Measurements from ENCODE around the gene SLAMF9.
A peak's percentile ranks its signal among the peaks of the same experiment; 100 is the strongest.

The SLAMF9 gene

DNA sequence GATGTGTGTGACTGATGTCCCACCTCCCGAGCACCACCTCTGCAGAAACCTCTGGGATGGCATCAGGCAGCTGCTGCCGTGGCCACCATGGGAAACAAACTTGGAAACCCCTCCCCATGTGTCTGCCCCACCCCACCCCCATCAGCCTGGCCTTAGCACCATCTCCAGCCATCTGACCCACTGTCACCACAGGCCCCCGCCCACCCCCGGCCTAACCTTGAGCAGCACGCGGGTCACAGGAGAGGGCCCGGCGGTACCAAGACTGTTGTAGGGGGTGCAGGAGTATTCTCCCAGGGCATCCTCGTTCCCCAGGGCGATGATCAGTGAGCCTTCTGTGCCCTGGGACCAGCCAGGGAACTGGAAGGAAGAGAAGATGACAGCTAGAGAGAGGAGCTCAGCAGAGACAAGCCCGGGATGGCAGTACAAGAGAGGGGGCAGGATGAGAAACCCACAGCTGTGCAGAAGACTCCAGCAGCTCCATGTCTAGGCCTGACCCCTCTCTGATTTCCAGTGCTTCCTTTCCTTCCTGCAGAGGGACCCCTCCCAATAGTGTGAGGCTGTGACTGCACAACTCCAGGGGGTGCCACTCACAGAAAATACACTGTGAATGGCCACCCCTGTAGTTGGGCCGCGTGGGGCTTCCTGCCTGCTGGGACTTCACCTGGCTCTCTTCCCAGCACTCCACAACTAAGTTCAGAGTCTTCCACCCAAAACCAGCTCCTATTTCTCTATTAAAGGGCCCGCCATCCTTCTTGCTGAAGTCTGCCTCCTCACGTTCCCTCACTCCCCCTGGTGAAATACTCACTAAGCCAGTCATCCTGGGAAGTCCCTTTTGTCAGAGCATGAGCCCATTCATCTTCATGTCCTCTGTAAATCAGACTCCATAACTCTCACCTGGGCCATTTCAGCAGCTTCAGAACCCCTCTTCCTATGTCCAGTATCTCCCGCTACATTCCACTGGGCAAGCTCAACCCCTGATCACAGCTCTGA lies 21.4 kb downstream of the SLAMF9 start:
- no peak for DNase-seq (ENCODE audit: low read depth)

DNA sequence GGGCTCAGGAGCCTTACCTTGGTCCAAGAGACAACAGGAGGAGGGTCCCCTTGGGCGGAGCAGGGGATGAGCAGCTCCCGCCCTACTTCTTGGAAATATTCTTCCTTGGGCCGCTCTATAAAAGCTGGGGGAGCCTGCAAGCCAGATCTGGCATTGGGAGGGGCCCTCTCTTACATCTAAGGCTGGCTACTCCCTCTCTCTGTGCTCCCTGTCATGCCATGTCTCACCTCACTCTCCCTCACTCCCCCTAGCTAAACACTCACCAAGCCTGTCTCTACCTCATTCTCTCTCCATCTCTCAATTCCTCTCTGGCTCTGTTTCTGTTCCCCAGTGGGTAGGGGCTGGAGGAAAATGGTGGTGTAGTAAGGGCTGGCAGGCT lies 22.3 kb downstream of the SLAMF9 start:
- no peak for DNase-seq (ENCODE audit: low read depth)

DNA sequence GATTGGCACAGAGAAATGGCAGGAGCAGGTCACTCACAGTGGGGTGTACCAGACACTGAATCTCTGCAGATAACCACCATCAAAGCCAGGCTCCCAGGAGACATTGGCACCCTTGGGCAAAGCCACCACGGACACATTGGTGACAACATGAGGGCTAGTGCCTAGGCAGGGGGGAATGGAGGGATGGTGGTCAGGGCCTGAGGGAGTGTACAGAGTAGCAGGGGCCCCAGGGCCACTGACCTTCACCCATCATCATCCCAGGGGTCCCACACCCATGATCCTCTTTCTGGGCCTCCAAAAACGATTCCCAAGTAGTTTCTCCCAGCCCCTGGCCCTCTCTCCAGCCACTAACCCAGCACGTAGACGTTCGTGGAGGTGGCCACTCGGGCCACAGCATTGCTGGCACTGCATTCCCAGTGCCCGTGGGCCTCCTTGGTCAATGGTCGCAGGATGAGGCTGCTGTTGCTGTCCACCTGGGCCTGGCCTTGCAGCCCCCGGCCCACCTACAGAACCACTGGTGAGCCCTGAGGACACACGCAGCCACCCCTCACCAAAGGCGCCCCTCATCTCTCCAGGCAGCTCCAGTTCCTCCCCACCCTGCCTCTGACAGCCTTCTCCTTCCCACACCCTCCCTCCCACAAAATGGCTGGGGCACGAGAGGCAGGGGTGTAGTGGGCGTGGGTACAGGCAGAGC lies 22.8 kb downstream of the SLAMF9 start:
- DNase-seq (ENCODE audit: low read depth): no peak

DNA sequence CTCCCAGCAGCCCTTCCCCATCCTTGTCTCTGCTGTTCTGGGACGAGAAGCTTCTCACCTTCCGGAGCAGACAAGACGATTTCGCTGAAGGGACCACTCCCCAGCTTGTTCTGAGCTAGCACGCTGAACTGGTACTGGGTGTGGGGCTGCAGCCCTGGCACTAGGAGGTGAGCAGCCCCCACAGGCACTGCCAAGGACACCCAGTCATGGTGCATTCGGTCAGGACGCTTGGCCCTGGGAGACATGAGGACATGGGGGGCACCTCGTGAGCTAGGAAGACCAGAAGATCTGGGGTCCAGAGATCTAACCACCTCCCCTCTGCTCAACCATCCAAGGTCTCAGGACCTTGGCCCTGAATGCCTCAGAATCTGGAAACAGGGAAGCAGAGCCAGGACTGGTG lies 23.4 kb downstream of the SLAMF9 start:
- no peak for DNase-seq (ENCODE audit: low read depth)

DNA sequence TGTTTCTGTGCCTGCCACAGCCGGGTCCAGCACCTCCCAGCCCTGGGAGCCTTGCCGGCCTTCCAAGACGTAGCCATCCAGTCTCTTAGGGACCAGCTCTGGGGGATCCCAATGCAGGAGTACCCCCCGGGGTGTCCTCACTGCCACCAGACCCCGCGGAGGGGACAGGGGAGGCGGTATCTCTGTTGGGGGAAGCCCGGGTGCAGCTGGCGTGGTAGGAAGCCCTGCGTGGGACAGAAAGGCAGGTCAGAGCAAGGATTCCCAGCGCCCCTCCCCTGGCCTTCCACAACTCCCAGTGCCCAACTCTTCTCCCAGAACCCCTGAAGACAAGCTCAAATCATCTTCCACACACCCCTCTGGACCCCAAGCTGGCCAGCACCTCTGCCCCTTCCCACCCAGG lies 23.8 kb downstream of the SLAMF9 start:
- no peak for DNase-seq (ENCODE audit: low read depth)

DNA sequence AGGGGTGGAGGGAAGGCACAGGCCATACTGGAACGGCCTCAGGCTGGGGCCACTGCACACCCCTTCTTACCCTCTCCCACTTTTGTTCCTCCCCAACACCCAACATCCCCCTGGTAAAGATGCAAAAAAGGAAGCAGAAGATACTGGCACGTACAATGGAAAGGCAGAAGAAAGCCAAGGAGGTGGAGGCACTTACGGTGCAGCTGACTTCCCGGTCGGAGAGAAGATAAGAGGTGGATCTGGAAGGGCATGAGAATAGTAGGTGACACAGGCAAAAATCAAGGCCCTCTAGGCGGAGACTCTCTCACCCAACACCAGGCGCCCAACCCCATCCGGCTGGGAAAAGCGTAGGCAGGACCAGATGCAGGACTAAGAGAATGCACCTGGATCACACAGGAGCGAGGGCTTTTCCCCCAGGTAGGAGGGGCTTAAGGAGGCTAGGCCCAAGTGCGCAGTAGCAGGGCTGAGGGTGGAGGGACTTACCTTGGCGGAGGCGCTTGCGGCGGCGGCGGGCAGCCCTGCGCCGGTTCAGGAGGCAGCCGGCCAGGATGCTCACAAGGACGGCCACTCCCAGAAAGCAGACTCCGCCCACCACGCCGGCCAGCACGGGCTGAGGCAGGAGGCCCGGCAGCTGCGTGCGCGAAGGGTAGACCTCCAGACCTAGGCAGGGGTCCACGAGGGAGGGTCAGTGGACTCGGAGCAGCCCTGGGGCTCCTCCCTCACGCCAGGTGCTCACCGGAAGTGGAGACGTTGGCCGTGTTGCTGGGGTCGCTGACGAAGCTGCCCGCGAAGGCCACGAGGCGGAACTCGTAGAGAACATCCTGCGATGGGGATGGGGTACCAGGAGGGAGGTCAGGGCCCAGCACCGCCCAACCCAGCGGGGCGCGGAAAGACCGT lies 24.6 kb downstream of the SLAMF9 start:
- DNase-seq (ENCODE audit: low read depth): no peak

DNA sequence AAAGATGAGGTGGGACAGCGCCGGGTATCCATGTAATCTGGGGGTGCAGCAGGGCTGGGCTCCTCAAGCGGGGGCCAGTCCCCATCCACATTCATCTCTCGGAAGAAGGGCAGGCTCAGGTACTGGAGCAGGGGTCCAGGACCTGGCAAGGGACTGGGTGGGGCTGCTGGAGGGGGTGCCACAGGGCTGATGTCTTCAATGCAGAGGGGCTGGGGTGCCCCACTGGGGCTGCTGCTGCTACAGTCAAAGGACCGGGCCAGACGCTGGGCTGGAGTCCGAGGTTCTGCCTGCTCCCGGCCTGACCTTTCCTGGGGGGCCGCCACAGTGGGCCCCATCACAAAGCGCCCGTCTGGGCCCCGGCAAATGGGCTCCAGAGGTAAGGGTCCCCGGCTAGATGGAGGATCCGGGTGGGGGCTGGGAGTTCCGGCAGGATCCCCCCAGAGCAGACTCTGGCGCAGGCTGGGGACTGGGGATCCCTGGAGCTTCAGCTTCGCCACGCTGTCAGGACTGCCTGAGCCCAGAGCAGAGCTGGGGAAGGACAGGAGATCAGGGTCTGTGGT lies 25.5 kb downstream of the SLAMF9 start:
- DNase-seq (ENCODE audit: low read depth): no peak

DNA sequence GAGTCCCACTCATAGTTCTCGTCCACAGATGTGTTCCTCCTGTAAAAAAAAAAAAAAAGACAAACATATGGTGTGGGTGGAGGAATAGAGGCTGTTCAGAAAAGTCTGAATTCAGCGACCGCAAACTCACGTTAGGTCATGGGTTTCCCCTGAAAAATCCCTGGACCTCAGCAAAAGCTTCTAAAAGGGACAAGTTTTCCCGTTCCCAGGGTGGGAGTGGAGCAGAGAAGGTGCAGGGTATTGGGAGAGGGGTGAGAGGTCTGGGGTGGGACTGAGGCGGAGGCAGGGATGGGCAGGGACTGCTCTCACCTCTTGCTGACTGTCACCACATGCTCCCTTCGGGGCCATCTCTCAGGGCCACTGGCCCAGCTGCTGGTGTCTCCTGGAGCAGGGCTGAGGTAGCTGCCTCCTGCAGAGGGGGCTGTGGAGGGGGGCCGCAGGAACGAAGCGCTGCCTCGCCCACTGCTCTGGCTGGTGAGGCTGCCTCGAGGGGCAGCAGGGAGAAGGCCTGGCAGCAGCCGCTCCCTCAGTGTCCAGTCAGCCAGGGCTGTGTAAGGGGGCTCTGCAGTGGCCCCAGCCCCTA lies 26.1 kb downstream of the SLAMF9 start:
- DNase-seq (ENCODE audit: low read depth): no peak

DNA sequence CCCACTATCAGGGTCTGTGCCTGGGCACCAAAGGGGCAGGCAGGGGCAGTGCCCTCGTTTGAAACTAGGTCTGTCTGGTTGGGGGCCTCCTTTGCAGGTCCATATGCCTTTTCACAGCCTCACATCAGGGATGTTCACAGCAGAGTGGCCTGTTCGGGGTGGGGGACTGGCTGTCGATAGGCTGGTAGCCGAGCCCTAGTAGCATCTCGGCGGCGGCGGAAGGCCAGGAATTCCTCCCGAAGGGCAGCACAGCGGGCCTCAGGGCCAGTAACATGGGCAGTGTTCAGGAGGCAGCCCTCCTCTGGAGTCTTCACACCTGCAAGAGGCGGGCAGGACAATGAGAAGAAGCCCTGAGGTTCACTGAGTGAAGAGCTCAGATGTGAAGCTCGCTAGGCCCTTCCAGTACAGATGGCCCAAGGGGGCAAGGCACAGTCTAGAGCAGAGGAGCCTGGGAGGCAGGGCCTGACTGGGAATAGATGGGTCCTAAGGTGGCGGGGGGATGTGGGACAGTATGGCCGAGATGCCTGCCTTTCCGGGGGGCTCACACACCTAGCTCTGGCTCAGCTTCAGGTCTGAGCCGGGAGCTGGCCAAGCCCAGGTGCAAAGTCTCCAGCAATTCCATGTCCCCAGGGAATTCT lies 26.7 kb downstream of the SLAMF9 start:
- no peak for DNase-seq (ENCODE audit: low read depth)

DNA sequence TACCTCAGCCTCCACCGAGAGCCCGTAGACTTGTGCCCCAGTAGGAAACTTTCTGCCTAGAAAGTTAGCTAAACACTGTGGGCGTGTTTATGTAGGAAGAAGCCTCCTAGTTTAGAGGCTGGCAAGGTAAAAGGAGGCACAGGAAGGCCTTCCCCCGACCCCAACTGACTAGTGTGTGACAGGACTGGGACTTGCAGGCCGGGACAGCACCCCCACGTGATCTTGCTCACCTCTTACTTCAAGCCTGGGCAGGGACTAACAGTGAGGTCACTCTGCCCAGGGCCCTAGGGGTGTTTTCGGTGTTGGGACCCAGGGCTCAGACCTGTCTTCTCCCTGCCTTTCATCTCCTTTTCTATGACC lies 28.3 kb downstream of the SLAMF9 start:
- no peak for DNase-seq (ENCODE audit: low read depth)

DNA sequence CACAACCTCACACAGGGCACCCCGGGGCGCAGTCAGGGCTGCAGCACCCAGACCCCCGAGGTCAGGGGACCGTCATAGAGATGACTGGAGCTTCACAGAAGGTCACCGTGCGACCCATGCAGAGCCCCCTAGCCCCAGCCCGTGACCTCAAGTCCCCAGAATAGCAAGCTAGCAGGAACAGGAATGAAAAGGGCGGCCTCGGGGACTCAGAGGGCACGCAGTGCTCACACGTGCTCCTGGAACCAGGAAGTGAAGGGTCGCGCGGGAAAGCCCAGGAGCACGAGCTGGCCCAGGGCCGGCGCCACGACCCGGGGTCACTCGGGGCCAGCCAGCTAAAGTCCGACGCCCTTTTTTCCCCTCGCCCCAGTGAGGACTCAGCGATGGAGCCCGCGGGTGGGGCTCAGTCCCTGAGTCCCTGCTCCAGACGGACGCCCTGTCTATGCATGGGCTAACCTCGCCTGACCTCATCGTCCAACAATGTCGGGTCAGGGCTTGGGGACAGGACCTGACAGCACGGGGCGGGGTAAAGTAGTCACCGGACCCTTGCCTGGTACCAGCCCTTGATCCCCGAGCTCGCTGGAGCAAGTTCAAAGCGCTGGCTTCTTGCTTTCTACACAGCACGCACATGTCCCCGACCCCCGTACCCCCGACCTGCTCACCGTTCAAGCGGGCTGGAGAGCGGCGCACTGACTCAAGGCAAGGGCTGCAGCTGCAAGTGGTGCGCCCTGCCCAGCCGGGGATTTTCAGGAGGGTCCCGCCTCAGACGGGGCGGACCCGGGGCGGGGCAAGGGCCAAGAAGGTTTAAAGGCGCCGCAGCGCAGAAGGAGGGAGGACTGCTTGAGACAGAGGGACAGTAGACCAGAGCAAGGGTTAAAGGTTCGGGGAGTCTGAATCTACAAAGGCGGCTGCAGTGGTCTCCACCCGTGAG lies 29.0 kb downstream of the SLAMF9 start, which contains the start of gene TAGLN2:
Gene TAGLN2 (minus strand): TSS at position 717 of the 928 bp plus-strand sequence. CDS start 4,998 bp downstream, outside the sequence.
- DNase-seq (ENCODE audit: low read depth): peak; percentile 87

DNA sequence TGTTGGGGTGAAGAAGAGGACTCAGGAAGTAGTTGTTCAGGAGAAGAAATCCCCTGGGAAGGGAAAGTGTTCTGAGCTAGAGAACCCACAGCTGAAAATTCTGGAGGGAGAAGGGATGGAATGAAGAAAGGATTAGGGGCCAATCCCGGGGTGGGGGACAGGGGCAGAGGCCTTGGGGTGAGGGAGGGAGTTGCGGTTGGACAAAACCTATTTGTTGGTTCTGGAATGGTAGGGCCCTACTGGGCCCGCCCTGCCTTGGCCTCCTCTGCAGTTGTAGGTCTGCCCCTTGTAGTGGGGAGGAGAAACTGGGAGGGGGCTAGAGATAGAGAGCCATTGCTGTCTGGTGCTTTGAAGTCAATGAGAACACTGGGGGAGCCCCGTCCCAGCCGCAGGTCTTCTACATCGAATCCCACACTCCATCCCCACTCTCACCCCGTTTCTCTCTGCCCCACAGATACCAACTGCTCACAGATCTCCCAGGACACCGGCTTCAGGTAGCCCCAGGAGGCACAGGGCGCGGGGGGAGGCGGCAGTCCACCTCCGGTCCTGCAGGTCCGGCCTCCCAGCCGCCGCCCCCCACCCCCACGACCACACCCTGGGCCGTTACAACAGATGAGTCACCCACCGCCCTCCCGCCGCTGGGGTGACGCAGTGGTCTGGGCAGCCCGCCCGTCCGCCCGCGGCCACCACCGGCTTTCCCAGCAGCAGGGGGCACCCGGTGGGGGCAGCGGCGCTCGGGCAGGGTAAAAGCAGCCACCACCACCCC lies 29.8 kb downstream of the SLAMF9 start:
- peak; percentile 59 for DNase-seq (ENCODE audit: low read depth)

DNA sequence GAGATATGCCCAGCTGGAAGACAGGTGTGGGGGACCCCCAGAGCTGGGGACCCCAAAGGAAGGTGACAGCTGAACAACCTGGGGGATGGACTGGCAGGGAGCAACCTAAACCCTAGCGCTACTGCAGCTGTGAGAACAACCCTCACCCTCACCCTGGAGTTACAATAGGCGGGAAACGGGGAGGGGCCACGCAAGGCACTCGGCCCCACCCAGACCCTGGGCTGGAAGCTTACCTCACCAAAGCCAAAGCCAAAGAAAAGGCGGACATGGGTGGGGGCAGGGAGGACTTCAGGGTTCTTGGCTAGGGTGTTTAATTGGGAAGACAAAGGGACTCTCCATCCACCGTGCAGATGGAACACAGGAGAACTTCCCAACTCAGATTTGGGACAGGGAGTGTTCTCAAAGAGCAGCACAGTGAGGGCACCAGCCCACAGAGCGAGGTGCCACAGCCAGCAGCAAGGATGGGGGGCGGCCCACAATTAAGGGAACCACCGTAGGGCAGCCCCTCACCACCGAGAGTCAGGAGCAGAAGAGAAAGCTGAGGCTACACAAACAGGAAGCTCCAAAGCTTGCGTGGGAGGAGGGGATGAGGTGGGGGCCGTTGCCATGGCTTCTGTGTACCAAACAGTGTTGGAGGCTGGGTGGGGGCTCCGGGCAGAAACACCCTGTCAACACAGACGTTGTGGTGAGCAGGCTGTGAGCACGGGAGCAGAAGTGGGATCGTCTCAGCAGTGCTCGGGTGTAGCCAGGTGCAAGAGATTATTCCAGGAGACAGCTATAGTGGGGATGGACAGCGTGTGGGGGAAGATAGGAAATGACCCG lies 30.6 kb downstream of the SLAMF9 start:
- DNase-seq (ENCODE audit: low read depth): peak; percentile 81

DNA sequence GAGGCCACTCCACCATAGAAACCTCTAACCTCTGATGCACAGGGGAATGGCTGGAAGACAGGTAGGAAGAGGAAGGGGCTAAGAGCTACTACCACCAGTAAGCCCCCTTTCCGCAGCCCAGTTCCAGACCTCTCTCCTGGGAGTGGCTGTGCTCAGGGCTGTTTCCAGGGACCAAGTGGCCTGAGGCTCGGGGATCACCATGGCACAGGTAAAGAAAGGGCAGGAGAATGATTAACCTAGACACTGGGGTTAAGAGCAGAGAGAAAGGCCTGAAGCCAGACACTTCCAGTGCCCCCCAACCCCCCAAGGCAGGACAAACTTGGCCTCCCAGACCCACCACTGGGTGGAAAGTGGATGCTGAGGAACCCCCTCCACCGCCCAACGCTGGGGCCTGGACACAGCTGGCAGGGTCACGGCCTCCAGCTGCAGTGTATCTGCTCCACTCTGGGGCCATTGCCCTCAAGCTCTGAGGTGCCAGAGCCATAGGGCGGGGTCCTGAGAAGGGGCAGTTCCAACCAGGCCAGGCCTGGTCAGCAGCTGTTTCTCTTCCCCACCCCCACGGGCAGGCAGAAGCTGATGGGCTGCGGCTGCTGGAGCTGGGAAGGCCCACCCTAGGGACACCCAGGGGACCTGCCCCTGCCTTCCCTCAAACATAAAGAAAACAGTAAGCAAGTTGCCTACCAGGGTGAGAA lies 31.4 kb downstream of the SLAMF9 start:
- DNase-seq (ENCODE audit: low read depth): no peak

DNA sequence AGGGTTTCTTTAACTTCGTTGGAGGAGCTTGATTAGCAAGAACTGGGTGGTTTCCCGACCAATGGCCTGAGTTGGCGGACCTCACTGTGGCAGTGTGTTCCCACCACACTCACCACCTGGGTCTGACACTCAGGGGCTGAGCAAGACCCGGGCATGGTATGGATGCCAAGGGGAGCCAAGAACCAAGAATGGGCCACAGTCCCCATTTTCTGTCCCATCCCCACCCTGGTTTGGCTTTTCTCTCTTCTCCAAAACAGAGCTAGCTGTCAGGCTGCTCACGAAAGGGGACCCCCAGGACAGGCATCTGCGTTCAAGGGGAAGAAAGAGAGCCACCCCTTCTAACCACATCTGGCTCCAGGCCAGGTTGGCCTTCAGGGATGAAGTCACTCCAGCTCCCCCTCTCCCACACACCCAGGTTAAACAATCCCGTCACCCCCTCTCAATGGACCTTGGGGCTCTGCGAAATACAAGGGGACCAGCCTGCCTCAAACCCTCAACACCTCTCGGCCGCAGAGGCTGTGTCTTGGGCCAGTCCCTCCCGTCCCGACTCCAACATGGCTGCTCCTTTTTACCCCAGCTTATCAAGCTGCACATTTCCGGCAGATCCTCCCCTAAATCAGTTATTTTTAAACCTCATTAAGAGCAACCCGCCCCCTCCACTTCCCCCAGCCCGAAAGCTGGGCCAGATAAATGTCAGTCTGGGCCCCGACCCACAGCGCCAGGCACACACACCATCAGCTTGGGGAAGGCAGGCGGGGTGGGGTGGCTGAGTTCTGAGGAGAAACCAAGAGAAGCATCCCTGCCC lies 32.1 kb downstream of the SLAMF9 start:
- DNase-seq (ENCODE audit: low read depth): no peak

DNA sequence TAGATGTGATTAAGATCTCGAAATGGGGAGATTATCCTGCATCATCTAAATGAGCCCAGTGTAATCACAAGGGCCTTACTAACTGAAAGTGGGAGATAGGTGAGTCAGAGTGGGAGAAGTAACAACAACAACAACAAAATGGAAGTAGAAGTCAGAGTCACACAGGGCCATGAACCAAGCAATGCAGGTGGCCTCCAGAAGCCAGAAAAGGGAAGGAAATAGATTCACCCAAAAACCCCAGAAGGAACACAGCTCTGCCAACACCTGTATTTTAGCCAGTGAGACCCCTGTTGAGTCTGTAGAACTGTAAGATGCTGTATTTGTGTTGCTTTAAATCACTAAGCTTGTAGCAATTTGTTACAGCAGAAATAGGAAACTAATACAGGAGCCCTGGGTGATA lies 32.8 kb downstream of the SLAMF9 start:
- DNase-seq (ENCODE audit: low read depth): no peak

DNA sequence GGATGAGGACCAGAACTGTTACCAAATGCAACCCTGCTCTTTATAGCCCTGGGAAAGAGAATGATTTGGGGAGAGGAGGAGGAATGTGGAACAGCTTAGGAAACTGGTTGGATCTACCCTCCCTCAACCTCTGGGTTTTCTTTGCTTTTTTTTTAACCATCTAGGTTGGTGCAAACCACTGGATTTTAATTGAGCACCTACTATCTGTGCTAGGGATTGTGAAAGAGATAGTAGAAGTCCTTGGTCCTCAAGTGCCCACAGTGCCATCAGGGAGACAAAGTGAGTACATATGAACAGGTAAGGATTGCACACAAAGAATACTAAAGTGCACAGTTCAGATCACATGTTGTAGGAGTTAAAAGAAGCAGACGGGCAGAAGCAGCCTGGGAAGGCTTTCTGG lies 33.4 kb downstream of the SLAMF9 start:
- DNase-seq (ENCODE audit: low read depth): no peak
